B cell (primary cell): Measurements from ENCODE around the gene CEND1.

Source experiments
- EZH2 ChIP-seq: IDR thresholded peaks from 2 replicates; pipeline ENCODE4 v1.6.1; 2012; ENCODE audit warnings: borderline replicate concordance, low read depth, mild to moderate bottlenecking, moderate library complexity, low read length; ENCODE audit not compliant: insufficient read depth, poor library complexity, severe bottlenecking
- TF ChIP-seq, protein P1 (sequence below): fragments of 200-600 bp; IDR thresholded peaks from one replicate; pipeline ENCODE4 v1.8.0; 2022; ENCODE audit warnings: antibody characterized with exemption, mild to moderate bottlenecking

GRCh38 chr11:819943-820649, 30.2 kb upstream of the CEND1 start:
- TF ChIP-seq, protein P1, sequence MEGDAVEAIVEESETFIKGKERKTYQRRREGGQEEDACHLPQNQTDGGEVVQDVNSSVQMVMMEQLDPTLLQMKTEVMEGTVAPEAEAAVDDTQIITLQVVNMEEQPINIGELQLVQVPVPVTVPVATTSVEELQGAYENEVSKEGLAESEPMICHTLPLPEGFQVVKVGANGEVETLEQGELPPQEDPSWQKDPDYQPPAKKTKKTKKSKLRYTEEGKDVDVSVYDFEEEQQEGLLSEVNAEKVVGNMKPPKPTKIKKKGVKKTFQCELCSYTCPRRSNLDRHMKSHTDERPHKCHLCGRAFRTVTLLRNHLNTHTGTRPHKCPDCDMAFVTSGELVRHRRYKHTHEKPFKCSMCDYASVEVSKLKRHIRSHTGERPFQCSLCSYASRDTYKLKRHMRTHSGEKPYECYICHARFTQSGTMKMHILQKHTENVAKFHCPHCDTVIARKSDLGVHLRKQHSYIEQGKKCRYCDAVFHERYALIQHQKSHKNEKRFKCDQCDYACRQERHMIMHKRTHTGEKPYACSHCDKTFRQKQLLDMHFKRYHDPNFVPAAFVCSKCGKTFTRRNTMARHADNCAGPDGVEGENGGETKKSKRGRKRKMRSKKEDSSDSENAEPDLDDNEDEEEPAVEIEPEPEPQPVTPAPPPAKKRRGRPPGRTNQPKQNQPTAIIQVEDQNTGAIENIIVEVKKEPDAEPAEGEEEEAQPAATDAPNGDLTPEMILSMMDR = no peak
- no peak for TF ChIP-seq EZH2
